Neural crest cell (in vitro differentiated cells): Measurements from ENCODE around the gene C1orf116. TPM values are rescaled to one million over a fixed set of nuclear protein-coding genes. Genes with fewer than 3 reads are reported as not detected.
A peak's percentile ranks its signal among the peaks of the same experiment; 100 is the strongest.

Source experiments
- DNase-seq: peaks from one replicate; pipeline ENCODE4 v3.0.0; 2021; ENCODE audit warnings: low read depth, mixed read lengths, low spot score
- H3K27ac Mint-ChIP-seq: one replicate; pipeline ENCODE4 v1.8.0; 2021; ENCODE audit warnings: mild to moderate bottlenecking, mixed read lengths; ENCODE audit not compliant: unreplicated experiment
- H3K27me3 Mint-ChIP-seq: 2 replicates; pipeline ENCODE4 v1.8.0; 2021; ENCODE audit warnings: low read depth, mild to moderate bottlenecking, mixed read lengths
- H3K36me3 Mint-ChIP-seq: 2 replicates; pipeline ENCODE4 v1.8.0; 2021; ENCODE audit warnings: low read depth, mild to moderate bottlenecking, mixed read lengths
- H3K4me1 Mint-ChIP-seq: 2 replicates; pipeline ENCODE4 v1.8.0; 2021; ENCODE audit warnings: mixed read lengths
- H3K4me3 Mint-ChIP-seq: one replicate; pipeline ENCODE4 v1.8.0; 2021; ENCODE audit warnings: mild to moderate bottlenecking, mixed read lengths
- H3K9me3 Mint-ChIP-seq: 2 replicates; pipeline ENCODE4 v1.8.0; 2021; ENCODE audit warnings: mixed read lengths
- CTCF ChIP-seq: fragments of 200-600 bp; sonication (generic); conservative IDR thresholded peaks from 2 replicates; pipeline ENCODE4 v1.5.0; 2021; ENCODE audit warnings: antibody characterized with exemption, mild to moderate bottlenecking
- total RNA-seq: library from RNA; stranded (reverse); gene quantifications from 2 replicates; pipeline ENCODE4 v1.2.1, GENCODE V29; 2021

C1orf116 gene
- total RNA-seq, 1 donor from 2014 or later: 0.37 TPM

GRCh38 chr1:207015791-207016190, 16.8 kb downstream of the C1orf116 start:
- Mint-ChIP-seq H3K27me3 (peaks cover 2% of the 10 kb centered on the region), H3K4me3 (no peak overlapping the region), H3K9me3 (no peaks in the 10 kb centered on the region), H3K4me1 (peaks cover 1% of the 10 kb centered on the region), H3K27ac (peak overlapping the region; percentile 30), H3K36me3 (no peaks in the 10 kb centered on the region)
- TF ChIP-seq CTCF: no peak
- DNase-seq: no peak

GRCh38 chr1:207014728-207015127, 17.8 kb downstream of the C1orf116 start:
- no peak for TF ChIP-seq CTCF
- peaks cover 2% of the 10 kb centered on the region for H3K27me3 Mint-ChIP-seq
- no peak overlapping the region for H3K27ac Mint-ChIP-seq
- H3K9me3 Mint-ChIP-seq: no peaks in the 10 kb centered on the region
- peaks cover 3% of the 10 kb centered on the region for H3K4me1 Mint-ChIP-seq
- no peak overlapping the region for H3K4me3 Mint-ChIP-seq
- DNase-seq: no peak
- no peaks in the 10 kb centered on the region for H3K36me3 Mint-ChIP-seq

GRCh38 chr1:207013321-207014085, 19.1 kb downstream of the C1orf116 start:
- no peaks in the 10 kb centered on the region for H3K9me3 Mint-ChIP-seq
- no peak overlapping the region for H3K27ac Mint-ChIP-seq
- no peak overlapping the region for H3K4me3 Mint-ChIP-seq
- no peak for TF ChIP-seq CTCF
- no peaks in the 10 kb centered on the region for H3K36me3 Mint-ChIP-seq
- no peak for DNase-seq
- H3K27me3 Mint-ChIP-seq: peaks cover 2% of the 10 kb centered on the region
- peaks cover 8% of the 10 kb centered on the region for H3K4me1 Mint-ChIP-seq

GRCh38 chr1:207010726-207011125, 21.8 kb downstream of the C1orf116 start:
- H3K27ac Mint-ChIP-seq: no peak overlapping the region
- H3K4me3 Mint-ChIP-seq: no peak overlapping the region
- peaks cover 18% of the 10 kb centered on the region for H3K4me1 Mint-ChIP-seq
- no peak for DNase-seq
- H3K27me3 Mint-ChIP-seq: peaks cover 2% of the 10 kb centered on the region
- peaks cover 3% of the 10 kb centered on the region for H3K9me3 Mint-ChIP-seq
- TF ChIP-seq CTCF: no peak
- no peaks in the 10 kb centered on the region for H3K36me3 Mint-ChIP-seq

- Mint-ChIP-seq H3K9me3 (peaks cover 3% of the 10 kb centered on the region), H3K27me3 (peaks cover 2% of the 10 kb centered on the region), H3K36me3 (no peaks in the 10 kb centered on the region), H3K4me3 (no peak overlapping the region), H3K27ac (no peak overlapping the region), H3K4me1 (peaks cover 18% of the 10 kb centered on the region)
- TF ChIP-seq CTCF: no peak
- no peak for DNase-seq
Measured at GRCh38 chr1:207009945-207010344, 22.6 kb downstream of the C1orf116 start.
